ENCODE results near the gene PRR33.

Gene PRR33

GRCh38 chr11:1873048-1873812, 18.5 kb downstream of the PRR33 start:
- H3K27me3 ChIP-seq (ENCODE audit: insufficient read depth, low read depth, severe bottlenecking): peaks cover 65% of the 10 kb centered on the region
- H3K36me3 ChIP-seq: no peaks in the 10 kb centered on the region
- no peak overlapping the region for H3K4me3 ChIP-seq (ENCODE audit: low read depth, low read length)
- DNase-seq: no peak
- no peak for TF ChIP-seq CTCF (IDR thresholded peaks at IDR 0.05; ENCODE audit: low read depth, low read length)
- H3K27ac ChIP-seq: no peak overlapping the region
- H3K9me3 ChIP-seq (ENCODE audit: severe bottlenecking): no peaks in the 10 kb centered on the region

DNA sequence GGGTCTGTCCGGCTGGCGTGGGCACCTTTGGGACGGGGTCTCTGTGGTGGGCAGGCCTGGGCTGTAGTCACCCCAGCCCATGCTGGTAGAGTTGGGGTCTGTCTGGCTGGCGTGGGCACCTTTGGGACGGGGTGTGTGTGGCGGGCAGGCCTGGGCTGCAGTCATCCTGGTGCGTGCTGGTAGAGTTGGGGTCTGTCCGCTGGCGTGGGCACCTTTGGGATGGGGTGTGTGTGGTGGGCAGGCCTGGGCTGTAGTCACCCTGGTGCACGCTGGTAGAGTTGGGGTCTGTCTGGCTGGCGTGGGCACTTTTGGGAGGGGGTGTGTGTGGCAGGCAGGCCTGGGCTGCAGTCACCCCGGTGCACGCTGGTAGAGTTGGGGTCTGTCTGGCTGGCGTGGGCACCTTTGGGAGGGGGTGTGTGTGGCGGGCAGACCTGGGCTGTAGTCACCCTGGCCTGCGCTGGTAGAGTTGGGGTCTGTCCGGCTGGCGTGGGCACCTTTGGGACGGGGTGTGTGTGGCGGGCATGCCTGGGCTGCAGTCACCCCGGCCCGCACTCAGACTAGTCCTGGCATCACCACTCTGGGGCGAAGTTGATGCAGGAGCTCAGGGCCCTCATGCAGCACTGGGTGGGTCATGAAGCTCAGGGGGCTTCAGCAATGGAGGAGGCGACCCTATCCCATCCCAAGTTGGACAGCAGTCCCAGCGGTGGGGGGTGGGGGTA, 19.3 kb downstream of the PRR33 start:
- Histone ChIP-seq H3K4me3 (ENCODE audit: low read depth, low read length) (no peak overlapping the region), H3K27me3 (ENCODE audit: insufficient read depth, low read depth, severe bottlenecking) (peaks cover 68% of the 10 kb centered on the region), H3K9me3 (ENCODE audit: severe bottlenecking) (no peaks in the 10 kb centered on the region), H3K27ac (no peak overlapping the region), H3K36me3 (no peaks in the 10 kb centered on the region)
- no peak for DNase-seq
- TF ChIP-seq CTCF (IDR thresholded peaks at IDR 0.05; ENCODE audit: low read depth, low read length): no peak

- Histone ChIP-seq H3K36me3 (no peaks in the 10 kb centered on the region), H3K27me3 (ENCODE audit: insufficient read depth, low read depth, severe bottlenecking) (peaks cover 74% of the 10 kb centered on the region), H3K27ac (no peak overlapping the region), H3K9me3 (ENCODE audit: severe bottlenecking) (no peaks in the 10 kb centered on the region), H3K4me3 (ENCODE audit: low read depth, low read length) (no peak overlapping the region)
- no peak for TF ChIP-seq CTCF (IDR thresholded peaks at IDR 0.05; ENCODE audit: low read depth, low read length)
- no peak for DNase-seq
These were observed 20.2 kb downstream of the PRR33 start for GRCh38 chr11:1871531-1871930.

DNA sequence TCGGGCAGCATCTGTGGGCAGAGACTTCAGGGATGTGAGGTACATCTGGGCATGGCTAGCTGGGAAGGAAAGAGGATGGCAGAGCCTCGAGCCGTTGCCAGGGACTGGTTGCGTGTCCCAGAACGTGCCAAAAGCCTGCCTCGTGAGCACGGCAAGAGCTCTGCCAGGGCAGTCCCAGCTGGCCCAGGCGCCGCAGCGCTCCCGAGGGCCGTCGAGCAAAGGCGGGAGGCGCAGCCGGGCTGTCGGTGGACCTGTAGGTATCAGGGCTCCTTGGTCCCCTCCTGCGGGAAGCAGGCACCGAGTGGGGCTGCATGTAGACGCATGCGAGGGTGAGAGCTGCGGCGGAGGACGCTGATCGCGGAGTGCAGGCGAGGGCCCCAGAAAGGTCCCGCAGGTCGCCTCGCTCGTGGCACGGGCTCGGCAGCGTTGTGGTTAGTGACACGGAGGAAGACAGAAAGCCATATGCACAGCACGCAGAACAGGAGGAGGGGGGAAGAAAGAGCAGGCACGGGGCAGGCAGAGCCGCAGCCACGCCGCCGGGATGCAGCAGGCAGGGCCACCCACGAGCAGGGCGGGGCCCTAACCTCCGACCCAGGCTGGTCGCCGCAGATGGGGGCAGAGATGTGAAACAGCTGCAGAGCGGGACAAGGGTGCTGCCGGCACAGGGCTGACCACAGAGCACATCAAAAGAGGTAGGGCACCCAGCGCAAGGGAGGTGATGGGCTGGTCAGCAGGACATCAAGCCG, 20.8 kb downstream of the PRR33 start:
- TF ChIP-seq CTCF (IDR thresholded peaks at IDR 0.05; ENCODE audit: low read depth, low read length): no peak
- Histone ChIP-seq H3K36me3 (no peaks in the 10 kb centered on the region), H3K27me3 (ENCODE audit: insufficient read depth, low read depth, severe bottlenecking) (peaks cover 74% of the 10 kb centered on the region), H3K4me3 (ENCODE audit: low read depth, low read length) (no peak overlapping the region), H3K9me3 (ENCODE audit: severe bottlenecking) (no peaks in the 10 kb centered on the region), H3K27ac (no peak overlapping the region)
- DNase-seq: no peak

DNA sequence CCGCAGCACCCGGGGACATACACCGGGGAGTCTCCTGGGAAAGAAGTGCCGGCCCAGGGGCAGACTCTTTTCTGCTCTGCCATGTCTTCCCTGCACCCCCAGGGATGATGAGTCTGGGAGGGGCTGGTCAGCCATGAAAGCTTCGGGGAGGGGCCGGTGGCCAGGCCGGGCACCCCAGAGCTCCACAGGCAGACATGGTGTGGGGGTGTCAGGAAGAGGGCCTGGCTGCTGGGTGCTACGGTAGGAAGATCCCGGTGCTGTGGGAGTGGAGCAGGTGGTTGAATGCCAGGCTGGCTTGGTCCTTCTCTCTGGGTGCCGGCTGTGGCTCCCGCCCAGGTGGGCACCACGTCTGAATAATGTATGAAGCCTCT, 21.4 kb downstream of the PRR33 start:
- no peak overlapping the region for H3K4me3 ChIP-seq (ENCODE audit: low read depth, low read length)
- TF ChIP-seq CTCF (IDR thresholded peaks at IDR 0.05; ENCODE audit: low read depth, low read length): no peak
- no peak overlapping the region for H3K27ac ChIP-seq
- peaks cover 76% of the 10 kb centered on the region for H3K27me3 ChIP-seq (ENCODE audit: insufficient read depth, low read depth, severe bottlenecking)
- no peak for DNase-seq
- H3K9me3 ChIP-seq (ENCODE audit: severe bottlenecking): no peaks in the 10 kb centered on the region
- H3K36me3 ChIP-seq: no peaks in the 10 kb centered on the region

Data from WERI-Rb-1 (cell line).